Measurements from ENCODE around the gene HSPB9.
"Not testable (repeated sequence)": the region's sequence is repeated elsewhere in the genome, so short reads cannot be mapped to it uniquely, and the experiment has no call there.

DNA sequence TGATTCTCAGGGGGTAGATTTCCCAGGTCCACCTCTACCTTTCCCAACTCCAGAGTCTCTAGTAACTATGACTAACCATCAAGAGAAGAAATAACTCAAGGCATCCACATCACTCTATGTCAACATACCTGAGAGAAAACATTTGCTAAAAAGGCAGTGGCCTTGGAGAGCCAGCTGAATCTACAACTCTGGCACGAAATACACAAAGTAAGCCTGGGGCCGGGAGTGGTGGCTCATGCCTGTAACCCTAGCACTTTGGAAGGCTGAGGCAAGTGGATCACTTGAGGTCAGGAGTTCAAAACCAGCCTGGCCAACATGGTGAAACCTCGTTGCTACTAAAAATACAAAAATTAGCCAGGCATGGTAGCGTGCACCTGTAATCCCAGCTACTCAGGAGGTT lies 20.5 kb downstream of the HSPB9 start:
- TF ChIP-seq, protein P1, sequence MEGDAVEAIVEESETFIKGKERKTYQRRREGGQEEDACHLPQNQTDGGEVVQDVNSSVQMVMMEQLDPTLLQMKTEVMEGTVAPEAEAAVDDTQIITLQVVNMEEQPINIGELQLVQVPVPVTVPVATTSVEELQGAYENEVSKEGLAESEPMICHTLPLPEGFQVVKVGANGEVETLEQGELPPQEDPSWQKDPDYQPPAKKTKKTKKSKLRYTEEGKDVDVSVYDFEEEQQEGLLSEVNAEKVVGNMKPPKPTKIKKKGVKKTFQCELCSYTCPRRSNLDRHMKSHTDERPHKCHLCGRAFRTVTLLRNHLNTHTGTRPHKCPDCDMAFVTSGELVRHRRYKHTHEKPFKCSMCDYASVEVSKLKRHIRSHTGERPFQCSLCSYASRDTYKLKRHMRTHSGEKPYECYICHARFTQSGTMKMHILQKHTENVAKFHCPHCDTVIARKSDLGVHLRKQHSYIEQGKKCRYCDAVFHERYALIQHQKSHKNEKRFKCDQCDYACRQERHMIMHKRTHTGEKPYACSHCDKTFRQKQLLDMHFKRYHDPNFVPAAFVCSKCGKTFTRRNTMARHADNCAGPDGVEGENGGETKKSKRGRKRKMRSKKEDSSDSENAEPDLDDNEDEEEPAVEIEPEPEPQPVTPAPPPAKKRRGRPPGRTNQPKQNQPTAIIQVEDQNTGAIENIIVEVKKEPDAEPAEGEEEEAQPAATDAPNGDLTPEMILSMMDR (IDR thresholded peaks at IDR 0.05 in 8 of 11, conservative IDR thresholded peaks at IDR 0.05 in 3 of 11): not testable (repeated sequence)
- TF ChIP-seq POLR2A, POLR2AphosphoS5 (IDR thresholded peaks at IDR 0.05): not testable (repeated sequence)
